ENCODE measurements around the gene PRKCD. TPM values are rescaled to one million over a fixed set of nuclear protein-coding genes. Genes with fewer than 3 reads are reported as not detected.

The PRKCD gene
- total and polyA plus RNA-seq, 2 of the 4 experiments (the other 2 are of a cell fraction): 4.3 to 19.0 TPM

DNA sequence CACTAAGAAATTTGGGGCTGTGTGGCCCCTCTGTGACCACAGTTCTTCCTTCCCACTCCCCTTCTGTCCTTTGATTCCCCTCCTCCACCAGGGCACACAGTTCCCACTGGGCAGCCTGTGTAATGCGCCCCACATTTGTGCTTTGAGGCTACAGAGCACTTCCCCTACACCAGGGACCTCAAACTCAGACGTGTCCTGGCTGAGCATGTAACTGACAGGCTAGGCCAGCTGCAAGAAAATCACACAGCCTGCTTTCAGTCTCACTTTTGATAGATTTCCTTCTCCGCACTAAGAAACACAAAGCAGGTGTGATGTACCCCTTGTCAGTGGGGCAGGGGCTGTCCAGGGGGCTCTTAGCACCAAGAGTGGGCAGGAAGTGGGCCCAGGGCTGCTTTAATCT, 29.6 kb downstream of the PRKCD start:
- Histone ChIP-seq H3K9me3 (ENCODE audit: control insufficient read depth, insufficient read depth, low read length) (no peaks in the 10 kb centered on the region), H3K4me1 (ENCODE audit: control insufficient read depth, insufficient read depth, low read length) (peaks cover 15% of the 10 kb centered on the region), H3K36me3 (ENCODE audit: control insufficient read depth, insufficient read depth, low read length) (peaks cover 23% of the 10 kb centered on the region), H3K4me2 (ENCODE audit: low read depth, low read length) (no peak overlapping the region), H3K23ac (ENCODE audit: low read depth, low read length) (no peak overlapping the region), H3K27me3 (ENCODE audit: control insufficient read depth, insufficient read depth, low read length) (no peaks in the 10 kb centered on the region), H4K8ac (ENCODE audit: low read depth in 2 of 2, low read length in 2 of 2) (no peak overlapping the region), H3K9me1 (ENCODE audit: insufficient read depth, low read length) (peaks cover 13% of the 10 kb centered on the region; the same call in 1 of the 2 replicates), H3K9ac (ENCODE audit: low read depth, low read length) (no peak overlapping the region), H3K4me3 (ENCODE audit: insufficient read depth, low read depth, low read length) (no peak overlapping the region), H2BK20ac (ENCODE audit: low read depth, low read length) (no peak overlapping the region), H2BK15ac (ENCODE audit: low read depth, low read length) (no peak overlapping the region), H4K20me1 (ENCODE audit: insufficient read depth, low read length) (peaks cover 6% of the 10 kb centered on the region; the same call in 1 of the 2 replicates), H2AK5ac (ENCODE audit: low read depth, low read length) (no peak overlapping the region), H2BK5ac (ENCODE audit: low read depth, low read length, poor library complexity, severe bottlenecking) (no peak overlapping the region), H4K5ac (ENCODE audit: low read depth, low read length) (no peak overlapping the region), H2AFZ (replicated peaks; ENCODE audit: low read length, poor library complexity) (no peak overlapping the region), H3K27ac (ENCODE audit: insufficient read depth, low read length) (no peak overlapping the region), H2AK9ac (replicated peaks; ENCODE audit: low read depth, low read length, poor library complexity) (no peak overlapping the region), H3K4ac (ENCODE audit: low read depth, low read length) (no peak overlapping the region), H3K18ac (ENCODE audit: low read depth, low read length) (no peak overlapping the region), H2BK120ac (ENCODE audit: low read depth, low read length) (no peak overlapping the region), H3K79me1 (ENCODE audit: low read depth in 1 of 2, low read length in 2 of 2) (no peaks in the 10 kb centered on the region), H3K56ac (ENCODE audit: extremely low read depth, insufficient read depth, low read length) (no peak overlapping the region), H3K14ac (replicated peaks; ENCODE audit: low read depth, low read length) (no peak overlapping the region), H4K91ac (ENCODE audit: insufficient read depth, low read depth, low read length) (no peak overlapping the region)
- ATAC-seq (ENCODE audit: low read depth): no peak
- in situ Hi-C loops (cut with MboI; ENCODE audit: low sequenced_read_pairs) (loop anchor here (5.0 kb wide), 1 partner anchor 58 kb away; the partner anchor contains the start of gene RFT1), dilution Hi-C loops (cut with HindIII; ENCODE audit: low sequenced_read_pairs, unreplicated experiment) (no loop called here), intact Hi-C loops (cut with micrococcal nuclease) (no loop called here)
- DNase-seq: no peak
- ChIA-PET POLR2A (ENCODE audit: unreplicated experiment) (no interaction called here), CTCF (no interaction called here)
- BruUV-seq (replicated peaks): no TSS peak
- TF ChIP-seq RAD21 (IDR thresholded peaks at IDR 0.05; ENCODE audit: low read length): no peak
- TF ChIP-seq POLR2A (IDR thresholded peaks at IDR 0.05; ENCODE audit: low read depth, low read length): no peak
- TF ChIP-seq NFE2L2 (IDR thresholded peaks at IDR 0.05; ENCODE audit: low read depth, low read length): no peak
- TF ChIP-seq CEBPB (IDR thresholded peaks at IDR 0.05; ENCODE audit: low read depth, low read length): no peak
- no peak for TF ChIP-seq SMC3 (IDR thresholded peaks at IDR 0.05; ENCODE audit: low read depth, low read length)
- TF ChIP-seq, protein P1, sequence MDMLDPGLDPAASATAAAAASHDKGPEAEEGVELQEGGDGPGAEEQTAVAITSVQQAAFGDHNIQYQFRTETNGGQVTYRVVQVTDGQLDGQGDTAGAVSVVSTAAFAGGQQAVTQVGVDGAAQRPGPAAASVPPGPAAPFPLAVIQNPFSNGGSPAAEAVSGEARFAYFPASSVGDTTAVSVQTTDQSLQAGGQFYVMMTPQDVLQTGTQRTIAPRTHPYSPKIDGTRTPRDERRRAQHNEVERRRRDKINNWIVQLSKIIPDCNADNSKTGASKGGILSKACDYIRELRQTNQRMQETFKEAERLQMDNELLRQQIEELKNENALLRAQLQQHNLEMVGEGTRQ (IDR thresholded peaks at IDR 0.05; ENCODE audit: low read depth, low read length): no peak
- TF ChIP-seq, protein P2, sequence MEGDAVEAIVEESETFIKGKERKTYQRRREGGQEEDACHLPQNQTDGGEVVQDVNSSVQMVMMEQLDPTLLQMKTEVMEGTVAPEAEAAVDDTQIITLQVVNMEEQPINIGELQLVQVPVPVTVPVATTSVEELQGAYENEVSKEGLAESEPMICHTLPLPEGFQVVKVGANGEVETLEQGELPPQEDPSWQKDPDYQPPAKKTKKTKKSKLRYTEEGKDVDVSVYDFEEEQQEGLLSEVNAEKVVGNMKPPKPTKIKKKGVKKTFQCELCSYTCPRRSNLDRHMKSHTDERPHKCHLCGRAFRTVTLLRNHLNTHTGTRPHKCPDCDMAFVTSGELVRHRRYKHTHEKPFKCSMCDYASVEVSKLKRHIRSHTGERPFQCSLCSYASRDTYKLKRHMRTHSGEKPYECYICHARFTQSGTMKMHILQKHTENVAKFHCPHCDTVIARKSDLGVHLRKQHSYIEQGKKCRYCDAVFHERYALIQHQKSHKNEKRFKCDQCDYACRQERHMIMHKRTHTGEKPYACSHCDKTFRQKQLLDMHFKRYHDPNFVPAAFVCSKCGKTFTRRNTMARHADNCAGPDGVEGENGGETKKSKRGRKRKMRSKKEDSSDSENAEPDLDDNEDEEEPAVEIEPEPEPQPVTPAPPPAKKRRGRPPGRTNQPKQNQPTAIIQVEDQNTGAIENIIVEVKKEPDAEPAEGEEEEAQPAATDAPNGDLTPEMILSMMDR (conservative IDR thresholded peaks at IDR 0.05; ENCODE audit: low read depth, low read length): no peak
- TF ChIP-seq, protein P3, sequence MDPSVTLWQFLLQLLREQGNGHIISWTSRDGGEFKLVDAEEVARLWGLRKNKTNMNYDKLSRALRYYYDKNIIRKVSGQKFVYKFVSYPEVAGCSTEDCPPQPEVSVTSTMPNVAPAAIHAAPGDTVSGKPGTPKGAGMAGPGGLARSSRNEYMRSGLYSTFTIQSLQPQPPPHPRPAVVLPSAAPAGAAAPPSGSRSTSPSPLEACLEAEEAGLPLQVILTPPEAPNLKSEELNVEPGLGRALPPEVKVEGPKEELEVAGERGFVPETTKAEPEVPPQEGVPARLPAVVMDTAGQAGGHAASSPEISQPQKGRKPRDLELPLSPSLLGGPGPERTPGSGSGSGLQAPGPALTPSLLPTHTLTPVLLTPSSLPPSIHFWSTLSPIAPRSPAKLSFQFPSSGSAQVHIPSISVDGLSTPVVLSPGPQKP (IDR thresholded peaks at IDR 0.05; ENCODE audit: borderline replicate concordance, low read depth, low read length): no peak
- no peak for TF ChIP-seq BHLHE40 (IDR thresholded peaks at IDR 0.05; ENCODE audit: low read depth, low read length)
- TF ChIP-seq CHD1 (IDR thresholded peaks at IDR 0.05; ENCODE audit: low read depth, low read length): no peak
- 100% methylated on average over 1 of the region's 3 CpGs; no CpG with 5 or more reads in 1 of the 2 experiments for WGBS, 2 experiments (ENCODE audit: extremely low coverage in 2 of 2, insufficient read length in 1 of 2)

All from IMR-90 (cell line).